NCI-H1105 treated with DMSO at 0.1 percent for 48 hours (cell line): ENCODE measurements around the gene EGF.

Experiments used
- DNase-seq: peaks from one replicate; lab custom pipeline; 2025; lab: John Stamatoyannopoulos, UW

The EGF gene

GRCh38 chr4:109996526-109996925 is 83.8 kb downstream of the EGF start:
- DNase-seq: no peak

DNA sequence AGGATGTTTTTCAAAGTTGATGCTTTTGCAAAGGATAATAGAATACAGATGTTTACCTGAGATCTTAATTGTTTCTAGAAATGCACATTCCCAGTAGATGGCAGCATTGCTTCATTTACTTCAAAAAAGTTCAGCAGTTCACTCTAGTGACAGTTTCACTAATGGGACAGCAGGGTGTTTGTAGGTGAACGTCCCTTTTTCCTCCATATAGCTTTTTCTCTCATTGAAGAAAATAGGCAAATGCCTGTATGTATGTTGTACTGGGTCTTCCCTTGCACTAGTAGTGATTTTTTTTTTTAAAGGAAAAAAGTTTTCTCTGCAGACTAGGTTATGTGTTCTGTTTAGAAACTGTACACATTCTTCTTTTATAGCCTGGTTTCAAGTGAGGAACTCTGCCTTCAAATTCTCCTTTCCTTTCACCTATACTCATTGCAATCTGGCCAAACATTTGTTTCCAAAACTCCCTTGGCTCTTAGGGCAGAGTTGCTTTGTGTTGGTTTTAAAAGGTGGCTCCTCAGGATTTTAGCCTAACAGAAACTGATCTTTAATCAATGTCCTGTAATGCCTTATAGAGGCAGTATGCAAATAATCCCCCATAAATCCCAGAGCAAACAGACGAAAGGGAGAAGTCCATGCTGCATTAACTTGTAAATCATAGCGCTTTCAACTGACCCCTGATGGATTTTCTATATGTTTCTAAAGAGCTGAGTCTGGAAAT is 86.3 kb downstream of the EGF start:
- DNase-seq: peak; percentile 33

DNA sequence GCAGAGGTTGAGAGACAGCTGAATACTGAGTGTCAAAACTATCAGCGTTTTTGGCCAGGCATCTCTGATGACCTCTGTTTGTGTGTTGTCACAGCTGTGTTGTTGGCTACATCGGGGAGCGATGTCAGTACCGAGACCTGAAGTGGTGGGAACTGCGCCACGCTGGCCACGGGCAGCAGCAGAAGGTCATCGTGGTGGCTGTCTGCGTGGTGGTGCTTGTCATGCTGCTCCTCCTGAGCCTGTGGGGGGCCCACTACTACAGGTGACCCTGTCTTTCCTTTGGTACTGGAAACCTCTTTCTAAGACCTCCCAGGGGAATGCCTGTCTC is 86.9 kb downstream of the EGF start:
- no peak for DNase-seq

GRCh38 chr4:110002326-110002725 is 89.6 kb downstream of the EGF start:
- DNase-seq: no peak

GRCh38 chr4:110003401-110004187 is 90.9 kb downstream of the EGF start:
- DNase-seq: no peak

- DNase-seq: no peak
Measured at GRCh38 chr4:110004556-110004955, 91.9 kb downstream of the EGF start.

DNA sequence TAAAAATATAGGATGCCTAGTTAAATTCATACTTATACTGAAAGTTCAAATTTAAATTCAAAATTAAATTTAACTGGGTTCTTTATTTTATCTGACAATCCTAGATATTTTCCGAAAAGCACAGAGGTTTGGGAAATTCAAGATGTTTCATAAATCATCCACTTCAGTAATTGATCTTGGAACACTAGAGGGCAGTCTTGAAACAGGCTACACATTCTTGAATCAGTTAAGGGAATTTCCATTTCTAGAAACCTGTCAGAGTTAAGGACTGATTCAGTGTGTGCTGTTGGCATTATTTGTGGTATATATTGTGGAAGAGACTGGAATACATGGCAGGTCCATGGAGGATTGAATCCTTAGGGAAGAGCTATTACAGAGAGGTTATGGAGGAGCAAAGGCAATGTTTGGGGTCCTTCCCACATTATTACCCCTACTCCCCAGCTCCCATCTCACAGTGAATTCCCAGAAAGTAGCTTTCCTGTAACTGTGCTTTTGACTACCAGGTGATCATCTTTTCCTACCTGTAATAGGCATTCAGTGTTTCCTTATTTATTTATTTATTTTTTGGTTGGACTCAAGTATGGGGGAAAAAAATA is 92.9 kb downstream of the EGF start:
- peak; percentile 29 for DNase-seq

- no peak for DNase-seq
Measured at GRCh38 chr4:110007217-110007616, 94.5 kb downstream of the EGF start.

DNA sequence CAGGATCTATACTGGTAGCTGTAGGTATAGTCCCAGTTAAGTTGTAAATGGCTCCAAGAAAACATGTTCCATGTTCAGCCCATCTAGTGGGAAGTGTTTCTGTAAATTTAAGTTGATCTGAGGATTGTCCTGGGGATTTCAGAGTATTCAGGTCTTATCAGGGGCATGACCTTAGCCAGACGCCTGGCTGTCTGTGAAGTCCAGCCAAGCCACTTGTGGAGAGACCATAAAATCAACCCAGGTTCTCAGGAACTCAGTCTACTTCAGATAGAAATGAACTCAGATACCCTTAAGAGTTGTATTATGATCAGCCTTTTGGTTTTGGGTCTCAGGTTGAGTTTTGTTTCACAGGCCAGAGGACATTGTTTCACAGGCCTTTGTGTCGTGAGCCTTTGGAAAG is 95.9 kb downstream of the EGF start:
- no peak for DNase-seq

DNA sequence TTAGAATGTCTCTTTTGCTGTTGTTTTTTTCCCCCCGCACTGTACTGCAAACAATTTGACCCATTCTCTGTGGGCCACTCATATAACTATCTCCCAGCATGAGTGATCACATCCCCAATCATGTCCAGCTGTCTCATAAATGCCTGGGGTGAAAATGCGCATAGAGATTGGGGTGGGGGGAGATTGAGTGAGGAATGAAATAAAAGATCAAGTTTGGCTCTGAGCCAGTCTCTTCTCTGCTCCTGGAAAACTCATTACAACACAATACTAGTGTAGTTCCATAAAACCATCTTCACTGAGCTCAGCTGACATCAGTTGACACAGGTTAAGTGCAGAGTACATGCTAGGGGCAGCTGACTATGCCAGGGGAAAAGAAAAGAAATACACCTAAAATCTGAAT is 96.9 kb downstream of the EGF start:
- no peak for DNase-seq

GRCh38 chr4:110010797-110011196 is 98.1 kb downstream of the EGF start:
- no peak for DNase-seq

GRCh38 chr4:110012917-110013316 is 100.2 kb downstream of the EGF start:
- no peak for DNase-seq

DNA sequence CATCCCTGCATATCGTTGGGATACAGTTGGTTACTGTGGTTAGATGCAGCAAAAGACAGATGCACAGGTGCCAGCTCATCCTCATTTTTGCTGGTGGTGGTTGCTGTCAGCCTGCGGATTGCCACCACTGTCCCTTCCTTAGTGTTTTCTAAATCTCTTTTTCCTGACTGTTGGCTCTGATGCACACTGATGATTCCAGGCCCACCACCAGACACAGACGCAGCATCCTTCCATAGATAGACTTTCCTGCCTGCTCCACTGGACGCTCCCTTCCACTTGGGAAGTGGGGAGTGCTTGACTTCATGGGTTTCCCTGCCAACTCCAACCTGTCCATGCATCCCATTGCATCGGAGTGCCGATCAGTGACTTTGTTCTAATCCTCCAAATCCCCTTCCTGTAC is 101.5 kb downstream of the EGF start:
- DNase-seq: no peak

GRCh38 chr4:110019153-110019552 is 106.5 kb downstream of the EGF start:
- no peak for DNase-seq

DNA sequence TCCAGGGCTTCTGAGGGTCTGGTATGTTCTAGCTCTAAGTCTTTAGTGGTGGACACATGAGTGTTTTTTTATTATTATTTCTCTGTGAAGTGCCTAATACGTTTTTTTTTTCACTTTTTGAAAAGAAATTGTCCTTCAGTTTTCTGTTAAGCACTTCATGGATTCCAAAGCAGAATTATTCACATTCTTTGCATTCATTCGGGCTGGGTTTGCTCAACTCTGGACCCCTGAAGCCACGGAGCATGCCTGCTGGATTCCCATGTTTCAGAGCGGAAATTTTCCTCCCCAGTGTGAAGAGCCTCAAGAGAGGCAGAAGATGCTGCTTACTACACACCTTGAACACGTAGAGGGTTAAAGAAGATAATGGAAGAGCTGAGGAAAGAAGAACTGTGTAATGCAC is 107.5 kb downstream of the EGF start:
- no peak for DNase-seq

DNA sequence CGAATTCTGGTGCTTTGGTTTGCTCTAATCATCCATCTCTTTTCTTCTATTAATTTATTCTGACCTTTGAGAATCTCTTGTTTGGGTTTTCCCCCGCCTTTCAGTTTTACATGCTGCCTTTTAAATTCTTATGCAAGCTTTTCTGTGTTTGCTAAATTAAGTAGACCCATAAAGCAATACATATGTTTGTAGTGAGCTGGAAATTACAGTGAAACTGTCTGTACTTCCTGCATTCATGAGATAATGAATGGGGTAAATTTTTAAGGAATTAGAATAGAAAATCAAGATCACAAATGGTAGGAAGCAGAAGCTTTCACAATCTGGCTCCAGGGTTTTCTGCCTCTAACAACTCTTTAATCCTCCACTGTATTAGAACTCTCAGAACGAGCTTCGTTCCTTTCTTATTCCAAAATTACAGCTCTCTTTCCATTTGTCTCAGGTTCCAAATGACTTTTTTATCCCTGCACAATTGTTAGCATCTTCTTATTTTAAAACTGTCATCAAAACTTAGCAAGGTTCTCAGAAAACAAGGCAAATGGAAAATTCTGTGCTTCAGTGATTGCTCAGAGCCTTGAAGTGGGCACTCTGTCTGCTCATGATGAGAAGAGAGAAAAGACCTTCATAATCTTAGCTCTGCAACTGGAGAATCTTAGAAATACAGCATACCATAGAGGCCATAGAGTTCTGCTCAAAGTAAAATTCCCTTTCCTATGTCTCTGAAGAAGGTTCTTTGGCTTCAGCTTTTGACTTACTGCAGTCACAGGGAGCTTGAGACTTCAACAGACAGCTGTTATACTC is 108.2 kb downstream of the EGF start:
- DNase-seq: no peak

DNA sequence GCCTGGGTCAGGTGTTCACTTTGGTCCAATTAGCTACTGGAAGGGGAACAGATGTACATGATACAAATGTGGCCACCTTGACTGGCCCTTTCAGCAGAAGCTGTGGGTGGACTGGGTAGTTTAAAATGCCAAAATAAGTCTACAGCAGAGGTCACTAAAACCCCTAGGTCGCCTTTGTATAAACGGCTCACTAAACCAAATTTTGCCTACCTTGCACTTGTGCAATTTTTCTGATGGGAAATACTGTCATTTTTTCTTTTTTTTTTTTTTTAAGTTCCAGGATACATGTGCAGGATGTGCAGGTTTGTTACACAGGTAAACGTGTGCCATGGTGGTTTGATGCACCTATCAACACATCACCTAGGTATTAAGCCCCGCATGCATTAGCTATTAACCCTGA is 109.8 kb downstream of the EGF start:
- no peak for DNase-seq

- no peak for DNase-seq
Measured at GRCh38 chr4:110025056-110025455, 112.4 kb downstream of the EGF start.

DNA sequence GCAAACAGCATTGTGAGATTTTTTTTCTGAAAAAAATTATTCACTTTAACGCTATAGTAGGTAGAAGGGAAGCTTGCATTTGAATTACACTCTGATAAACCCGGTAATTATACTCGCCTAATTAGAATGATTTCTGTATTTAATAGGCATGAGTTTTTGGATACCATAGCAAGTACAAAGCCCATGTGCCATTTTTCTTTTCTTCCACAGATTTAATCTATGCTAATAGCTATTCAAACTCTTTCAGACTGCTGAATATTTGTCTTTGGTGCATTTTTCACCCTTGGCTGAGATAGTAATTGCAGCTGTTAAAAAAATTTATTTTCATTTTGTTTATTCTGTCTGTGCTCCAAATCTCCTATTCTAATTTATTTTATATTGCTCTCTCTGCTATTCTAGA is 113.0 kb downstream of the EGF start:
- no peak for DNase-seq

DNA sequence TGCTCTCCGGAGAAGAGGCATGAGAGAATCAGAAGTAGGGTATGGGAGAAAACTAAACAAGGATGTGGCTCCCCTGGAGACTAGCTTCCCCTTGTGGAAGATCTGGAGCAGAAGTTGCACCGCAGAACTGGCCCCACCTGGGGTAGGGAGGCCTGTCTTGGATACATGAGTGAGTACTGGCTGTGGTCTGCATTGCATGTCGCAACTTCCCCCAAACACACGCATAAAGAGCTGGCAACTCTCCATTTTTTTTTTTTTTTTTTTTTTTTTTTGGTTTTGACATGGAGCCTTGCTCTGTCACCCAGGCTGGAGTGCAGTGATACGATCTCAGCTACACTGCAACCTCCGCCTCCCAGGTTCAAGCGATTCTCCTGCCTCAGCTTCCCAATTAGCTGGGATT is 119.9 kb downstream of the EGF start:
- DNase-seq: no peak

GRCh38 chr4:110033355-110034025 is 120.8 kb downstream of the EGF start:
- no peak for DNase-seq

DNA sequence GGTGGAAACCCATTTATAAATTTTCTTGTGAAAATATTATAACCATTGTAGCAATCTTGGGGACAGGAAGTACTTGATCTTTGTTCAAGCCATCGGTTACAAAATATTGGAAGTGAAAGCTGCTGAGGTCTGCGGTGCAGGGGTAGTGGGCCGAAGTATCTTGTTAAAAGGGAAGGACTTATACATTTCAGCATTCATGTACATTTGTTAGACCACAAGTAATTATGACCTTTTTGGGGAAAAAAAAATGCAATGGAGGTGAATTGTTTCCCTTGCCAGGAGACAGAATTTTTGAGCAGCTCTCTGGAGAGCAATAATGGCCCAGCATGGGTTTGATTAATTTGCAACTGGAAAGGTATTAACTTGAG is 121.3 kb downstream of the EGF start:
- DNase-seq: no peak
